Stimulated activated naive CD8-positive, alpha-beta T cell treated with anti-CD3 and anti-CD28 coated beads, Interleukin-15, amount 100 ng/mL, for 72 hours (primary cell): Measurements from ENCODE around the gene ADAMTS12.
A peak's percentile ranks its signal among the peaks of the same experiment; 100 is the strongest.

Experiments used
- ATAC-seq: fragments of 150-1000 bp; cut with Tn5 transposase; 2 replicates; pipeline ENCODE4 v1.10.0; 2021; ENCODE audit warnings: mild to moderate bottlenecking, moderate library complexity
- DNase-seq, 2 donors: peaks; one replicate each; pipeline ENCODE4 v3.0.0; 2021 to 2022
- H3K27ac Mint-ChIP-seq, 2 donors: one replicate each; pipeline ENCODE4 v1.8.0; 2022; ENCODE audit warnings: mild to moderate bottlenecking in 2 of 2, mixed read lengths in 2 of 2, moderate library complexity in 2 of 2
- H3K27me3 Mint-ChIP-seq: one replicate; pipeline ENCODE4 v1.8.0; 2022; ENCODE audit warnings: mixed read lengths
- H3K4me1 Mint-ChIP-seq: one replicate; pipeline ENCODE4 v1.8.0; 2022; ENCODE audit warnings: mild to moderate bottlenecking, mixed read lengths
- H3K4me3 Mint-ChIP-seq, 2 donors: one replicate each; pipeline ENCODE4 v1.8.0; 2022; ENCODE audit warnings: mild to moderate bottlenecking in 2 of 2, mixed read lengths in 2 of 2, moderate library complexity in 1 of 2
- H3K9me3 Mint-ChIP-seq, 2 donors: one replicate each; pipeline ENCODE4 v1.8.0; 2022; ENCODE audit warnings: mixed read lengths in 2 of 2

The ADAMTS12 gene

GRCh38 chr5:33494466-33494865 is 397.3 kb downstream of the ADAMTS12 start:
- Mint-ChIP-seq H3K4me3 (no peak overlapping the region), H3K27me3 (no peaks in the 10 kb centered on the region), H3K4me1 (no peaks in the 10 kb centered on the region), H3K9me3 (no peaks in the 10 kb centered on the region), H3K27ac (no peak overlapping the region)
- ATAC-seq (no peak), DNase-seq (no peak)

DNA sequence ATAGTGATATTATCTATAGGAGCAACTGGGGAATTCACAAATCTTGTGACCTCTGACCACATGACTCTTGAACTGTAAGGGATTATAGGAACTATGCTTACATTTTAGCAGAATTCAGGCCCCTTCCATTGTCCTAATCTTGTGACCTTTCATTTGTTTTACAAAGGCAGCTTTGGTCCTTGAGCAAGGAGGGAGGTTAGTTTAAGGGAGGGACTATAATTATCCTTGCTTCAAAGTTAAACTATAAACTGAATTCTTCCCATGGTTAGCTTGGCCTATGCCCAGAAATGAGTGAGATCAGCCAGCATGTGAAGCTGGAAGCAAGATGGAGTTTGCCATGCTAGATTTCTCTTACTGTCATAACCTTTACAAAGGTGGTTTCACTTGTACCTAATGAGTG is 399.8 kb downstream of the ADAMTS12 start:
- no peak for DNase-seq
- Mint-ChIP-seq H3K27me3 (no peaks in the 10 kb centered on the region), H3K4me1 (no peaks in the 10 kb centered on the region), H3K27ac (no peak overlapping the region), H3K4me3 (no peak overlapping the region), H3K9me3 (no peaks in the 10 kb centered on the region)
- no peak for ATAC-seq

DNA sequence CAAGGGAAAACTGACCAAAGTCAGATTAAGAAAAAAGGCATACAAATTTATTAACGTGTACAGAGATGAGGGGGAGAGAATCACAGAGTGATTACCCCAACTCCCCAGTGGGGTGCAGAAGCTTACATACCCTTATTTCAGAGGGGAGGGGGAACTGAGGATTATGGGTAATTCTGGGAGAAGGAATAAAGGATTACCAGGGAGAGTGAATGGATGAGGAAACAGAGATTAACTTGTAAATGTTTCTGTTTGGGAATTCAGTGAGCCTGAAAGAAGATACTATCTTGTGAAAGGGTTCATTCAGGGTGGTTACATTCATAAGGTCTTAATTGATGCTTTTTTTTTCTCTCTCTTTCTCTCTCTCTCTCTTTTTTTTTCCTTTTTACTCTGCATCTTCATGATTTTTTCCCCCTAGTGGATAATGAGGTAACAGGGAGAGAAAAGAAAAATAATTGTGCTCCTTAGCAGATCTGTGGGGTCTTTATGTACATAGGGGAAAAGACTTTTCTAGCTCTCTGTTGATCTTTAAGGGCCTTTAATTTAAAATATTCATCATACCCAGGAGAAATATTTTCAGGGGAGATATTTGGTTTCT is 401.6 kb downstream of the ADAMTS12 start:
- H3K9me3 Mint-ChIP-seq: no peaks in the 10 kb centered on the region
- no peak for ATAC-seq
- no peaks in the 10 kb centered on the region for H3K4me1 Mint-ChIP-seq
- no peak for DNase-seq
- no peak overlapping the region for H3K4me3 Mint-ChIP-seq
- no peak overlapping the region for H3K27ac Mint-ChIP-seq
- no peaks in the 10 kb centered on the region for H3K27me3 Mint-ChIP-seq

DNA sequence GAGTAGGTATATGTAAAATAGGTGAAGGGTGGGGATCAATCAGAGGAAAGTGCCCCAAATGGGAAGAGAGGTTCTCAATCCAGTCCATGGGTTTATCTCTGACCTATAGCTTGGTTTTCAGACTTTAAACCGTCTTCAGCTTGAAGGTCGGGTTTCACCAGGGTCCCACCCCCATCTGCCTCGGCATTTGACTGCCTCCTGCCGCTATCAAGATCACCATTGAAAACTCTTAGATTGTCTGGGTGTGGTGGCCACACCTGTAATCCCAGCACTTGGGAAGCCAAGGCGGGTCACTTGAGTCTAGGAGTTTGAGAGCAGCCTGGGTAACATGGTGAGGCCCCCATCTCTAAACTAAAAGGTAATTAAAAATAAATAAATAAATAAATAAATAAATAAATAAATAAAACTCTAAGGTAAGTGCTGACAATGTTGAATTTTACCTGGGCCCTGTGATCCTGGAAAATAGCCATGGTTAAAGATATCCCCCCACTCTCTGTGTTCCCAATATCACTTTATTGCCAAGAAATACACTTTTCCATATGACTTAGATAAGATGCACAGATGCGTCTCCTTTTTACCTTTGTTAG is 402.2 kb downstream of the ADAMTS12 start:
- H3K27me3 Mint-ChIP-seq: no peaks in the 10 kb centered on the region
- no peaks in the 10 kb centered on the region for H3K4me1 Mint-ChIP-seq
- H3K9me3 Mint-ChIP-seq: no peaks in the 10 kb centered on the region
- no peak overlapping the region for H3K4me3 Mint-ChIP-seq
- no peak overlapping the region for H3K27ac Mint-ChIP-seq
- ATAC-seq (no peak), DNase-seq (no peak)

DNA sequence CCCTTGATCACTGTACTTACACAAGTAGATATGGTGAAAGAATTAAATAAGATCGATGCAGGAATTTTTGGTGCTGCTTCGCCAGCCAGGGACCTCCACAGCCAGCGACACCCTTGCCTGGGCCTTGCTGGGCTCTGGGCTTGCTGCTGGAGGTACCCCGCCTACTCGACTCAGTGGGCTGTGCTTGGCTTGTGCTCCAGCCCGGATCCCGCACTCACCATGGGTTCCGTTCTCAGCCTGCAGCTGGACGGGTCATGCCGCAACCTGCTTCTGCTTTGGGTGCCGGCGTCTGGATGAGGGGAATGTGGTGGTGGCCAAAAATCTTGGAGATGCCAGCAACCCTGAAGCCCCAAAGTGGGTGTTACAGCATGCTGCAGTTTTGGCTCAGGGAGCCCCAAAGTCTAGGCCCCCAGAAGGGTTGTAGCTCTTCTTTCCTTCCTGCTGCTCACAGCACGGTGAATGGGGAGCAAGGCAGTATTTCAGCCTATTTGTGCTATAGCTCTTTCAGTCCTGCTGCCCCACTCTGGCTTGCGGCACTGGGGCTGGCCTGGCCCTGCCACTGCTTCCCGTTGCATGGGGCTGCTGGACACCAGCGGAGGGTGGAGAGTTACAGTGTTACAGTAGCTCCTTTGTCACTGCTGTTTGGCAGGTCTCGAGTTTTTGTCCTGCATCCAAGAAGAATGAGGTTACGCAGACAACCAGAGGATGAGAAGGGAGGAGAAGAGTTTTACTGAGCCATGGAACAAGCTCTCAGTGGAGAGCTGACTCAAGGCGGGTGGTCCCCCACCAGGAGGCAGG is 403.0 kb downstream of the ADAMTS12 start:
- no peak overlapping the region for H3K4me3 Mint-ChIP-seq

GRCh38 chr5:33487236-33487635 is 404.6 kb downstream of the ADAMTS12 start:
- Mint-ChIP-seq H3K27ac (no peak overlapping the region), H3K27me3 (no peaks in the 10 kb centered on the region), H3K9me3 (no peaks in the 10 kb centered on the region), H3K4me3 (no peak overlapping the region), H3K4me1 (no peaks in the 10 kb centered on the region)
- ATAC-seq (no peak), DNase-seq (no peak)

More for the DNA sequence above, 403.0 kb downstream of the ADAMTS12 start:
- peak; percentile 28 for ATAC-seq
- no peaks in the 10 kb centered on the region for H3K9me3 Mint-ChIP-seq
- H3K27me3 Mint-ChIP-seq: no peaks in the 10 kb centered on the region
- DNase-seq: no peak
- H3K27ac Mint-ChIP-seq: peak overlapping the region in 1 of 2 donors; percentile 64
- no peaks in the 10 kb centered on the region for H3K4me1 Mint-ChIP-seq

- no peak for DNase-seq
- Mint-ChIP-seq H3K9me3 (no peaks in the 10 kb centered on the region), H3K4me1 (no peaks in the 10 kb centered on the region), H3K27me3 (no peaks in the 10 kb centered on the region), H3K27ac (no peak overlapping the region), H3K4me3 (no peak overlapping the region)
- no peak for ATAC-seq
Measured at GRCh38 chr5:33482335-33482734, 409.5 kb downstream of the ADAMTS12 start.

DNA sequence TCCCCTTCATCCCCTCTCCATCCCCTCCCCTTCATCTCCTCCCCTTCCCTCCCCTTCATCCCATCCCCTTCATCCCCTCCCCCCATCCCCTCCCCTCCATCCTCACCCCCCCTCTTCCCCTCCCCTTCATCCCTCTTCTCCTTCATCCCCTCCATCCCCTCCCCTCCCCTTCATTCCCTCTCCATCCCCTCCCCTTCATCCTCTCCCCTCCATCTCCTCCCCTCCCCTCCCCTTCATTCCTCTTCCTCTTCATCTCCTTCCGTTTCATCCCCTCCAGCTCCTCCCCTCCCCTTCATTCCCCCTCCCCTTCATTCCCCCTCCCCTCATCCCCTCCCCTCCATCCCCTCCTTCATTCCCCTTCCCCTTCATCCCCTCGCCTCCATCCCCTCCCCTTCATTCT is 410.9 kb downstream of the ADAMTS12 start:
- ATAC-seq (no peak), DNase-seq (no peak)
- H3K9me3 Mint-ChIP-seq: no peaks in the 10 kb centered on the region
- H3K27me3 Mint-ChIP-seq: no peaks in the 10 kb centered on the region
- no peak overlapping the region for H3K4me3 Mint-ChIP-seq
- H3K27ac Mint-ChIP-seq: no peak overlapping the region
- no peaks in the 10 kb centered on the region for H3K4me1 Mint-ChIP-seq

- peaks cover 8 to 12% of the 10 kb centered on the region in 2 donors for H3K9me3 Mint-ChIP-seq
- ATAC-seq: no peak
- no peaks in the 10 kb centered on the region for H3K4me1 Mint-ChIP-seq
- H3K27ac Mint-ChIP-seq: no peak overlapping the region
- no peaks in the 10 kb centered on the region for H3K27me3 Mint-ChIP-seq
- DNase-seq: no peak
- no peak overlapping the region for H3K4me3 Mint-ChIP-seq
Measured at GRCh38 chr5:33479311-33479710, 412.5 kb downstream of the ADAMTS12 start.

DNA sequence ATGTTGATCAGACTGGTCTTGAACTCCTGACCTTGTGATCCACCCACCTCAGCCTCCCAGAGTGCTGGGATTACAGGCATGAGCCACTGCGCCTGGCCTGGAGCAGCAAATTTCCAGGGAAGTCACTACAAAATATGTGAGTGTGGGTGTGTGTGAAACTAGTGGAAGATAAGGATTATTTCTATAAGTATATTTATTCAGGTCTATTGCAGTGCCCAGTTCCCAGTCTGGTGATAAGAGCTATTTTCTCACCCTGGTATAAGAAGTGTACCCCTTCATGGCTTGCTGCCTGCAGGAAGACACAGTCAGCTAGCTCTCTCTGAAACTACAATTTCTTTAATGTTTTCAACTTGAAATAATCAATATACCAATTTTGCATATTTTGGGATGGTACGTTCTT is 414.0 kb downstream of the ADAMTS12 start:
- Mint-ChIP-seq H3K27me3 (no peaks in the 10 kb centered on the region), H3K4me3 (no peak overlapping the region), H3K4me1 (no peaks in the 10 kb centered on the region), H3K9me3 (peaks cover 14 to 21% of the 10 kb centered on the region in 2 donors), H3K27ac (no peak overlapping the region)
- ATAC-seq (no peak), DNase-seq (no peak)

- Mint-ChIP-seq H3K4me1 (no peaks in the 10 kb centered on the region), H3K4me3 (no peak overlapping the region), H3K27me3 (no peaks in the 10 kb centered on the region), H3K27ac (no peak overlapping the region), H3K9me3 (peaks cover 14 to 21% of the 10 kb centered on the region in 2 donors)
- ATAC-seq (no peak), DNase-seq (no peak)
Measured at GRCh38 chr5:33476992-33477391, 414.8 kb downstream of the ADAMTS12 start.

DNA sequence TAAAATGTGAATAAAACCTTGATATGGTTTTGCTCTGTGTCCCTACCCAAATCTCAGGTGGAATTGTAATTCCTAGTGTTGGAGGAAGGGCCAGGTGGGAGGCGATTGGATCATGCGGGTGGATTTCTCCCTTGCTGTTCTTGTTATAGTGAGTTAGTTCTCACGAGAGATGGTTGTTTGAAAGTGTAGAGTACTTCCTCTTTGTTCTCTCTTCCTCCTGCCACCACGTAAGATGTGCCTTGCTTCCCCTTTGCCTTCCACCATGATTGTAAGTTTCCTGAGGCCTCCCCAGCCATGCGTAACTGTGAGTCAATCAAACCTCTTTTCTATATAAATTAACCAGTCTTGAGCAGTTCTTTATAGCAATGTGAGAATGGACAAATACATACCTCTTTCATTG is 416.1 kb downstream of the ADAMTS12 start:
- no peak overlapping the region for H3K4me3 Mint-ChIP-seq
- no peak for DNase-seq
- H3K27me3 Mint-ChIP-seq: no peaks in the 10 kb centered on the region
- ATAC-seq: no peak
- peak overlapping the region in 1 of 2 donors; percentile 43 for H3K27ac Mint-ChIP-seq
- no peaks in the 10 kb centered on the region for H3K4me1 Mint-ChIP-seq
- H3K9me3 Mint-ChIP-seq: peaks cover 14 to 21% of the 10 kb centered on the region in 2 donors

- DNase-seq (no peak), ATAC-seq (no peak)
- Mint-ChIP-seq H3K27ac (no peak overlapping the region), H3K9me3 (peaks cover 14 to 21% of the 10 kb centered on the region in 2 donors), H3K4me3 (no peak overlapping the region), H3K4me1 (no peaks in the 10 kb centered on the region), H3K27me3 (no peaks in the 10 kb centered on the region)
Measured at GRCh38 chr5:33474931-33475499, 416.8 kb downstream of the ADAMTS12 start.

DNA sequence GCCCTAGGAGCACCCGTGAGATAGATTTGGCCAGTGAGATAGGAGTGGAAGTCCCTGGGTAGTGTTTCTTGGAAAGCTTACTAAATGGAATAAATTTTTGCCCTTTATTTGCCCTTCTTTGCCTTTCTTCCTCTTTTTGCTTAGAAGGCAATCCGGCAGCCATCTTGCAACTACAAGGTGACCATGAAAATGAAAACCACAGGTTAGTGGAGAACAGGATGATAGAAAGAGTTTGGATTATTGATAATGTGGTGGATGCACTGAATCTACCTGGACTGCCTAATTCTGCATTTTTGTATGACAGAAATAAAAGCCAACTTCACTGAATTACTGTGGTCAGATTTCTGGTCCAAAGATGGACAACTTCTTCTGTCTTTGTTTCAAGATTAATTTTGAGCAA is 417.8 kb downstream of the ADAMTS12 start:
- DNase-seq: no peak
- Mint-ChIP-seq H3K27me3 (no peaks in the 10 kb centered on the region), H3K9me3 (peaks cover 14 to 21% of the 10 kb centered on the region in 2 donors), H3K27ac (no peak overlapping the region), H3K4me3 (no peak overlapping the region), H3K4me1 (no peaks in the 10 kb centered on the region)
- no peak for ATAC-seq
